Amniotic epithelial cell (primary cell): Measurements from ENCODE around the gene ZNF653.
"Not testable (repeated sequence)": the region's sequence is repeated elsewhere in the genome, so short reads cannot be mapped to it uniquely, and the experiment has no call there.

Experiments used
- DNase-seq: peaks from one replicate; pipeline ENCODE4 v3.0.0-alpha.2; 2010; ENCODE audit warnings: low read depth

The ZNF653 gene

DNA sequence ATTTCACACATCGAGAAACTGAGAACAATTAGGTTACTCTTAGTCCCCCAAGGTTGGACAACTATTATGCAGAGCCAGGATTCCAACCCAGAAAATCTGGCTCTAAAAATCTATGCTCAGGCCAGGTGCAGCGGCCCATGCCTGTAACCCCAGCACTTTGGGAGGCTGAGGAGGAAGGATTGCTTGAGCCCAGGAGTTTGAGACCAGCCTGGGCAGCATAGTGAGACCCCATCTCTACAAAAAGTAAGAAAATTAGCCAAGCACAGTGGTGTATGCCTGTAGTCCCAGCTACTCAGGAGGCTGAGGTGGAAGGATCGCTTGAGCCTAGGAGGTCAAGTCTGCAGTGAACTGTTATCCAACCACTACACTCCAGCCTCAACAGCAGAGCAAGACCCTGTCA, 72.1 kb downstream of the ZNF653 start:
- DNase-seq = not testable (repeated sequence)
